Loucy (cell line): Measurements from ENCODE around the gene SRPK1.
"Not testable (repeated sequence)": the region's sequence is repeated elsewhere in the genome, so short reads cannot be mapped to it uniquely, and the experiment has no call there.

Source experiments
- H2AFZ ChIP-seq: fragments of 200-600 bp; sonication (generic); 2 replicates; pipeline ENCODE4 v1.6.0; 2016; ENCODE audit warnings: antibody characterized with exemption, mild to moderate bottlenecking, low read length, moderate library complexity
- H3F3A ChIP-seq: fragments of 200-600 bp; 2 replicates; pipeline ENCODE4 v1.6.0; 2016; ENCODE audit warnings: antibody characterized with exemption, low read depth, mild to moderate bottlenecking
- H3K27me3 ChIP-seq: fragments of 200-600 bp; sonication (generic); 2 replicates; pipeline ENCODE4 v1.6.1; 2014; ENCODE audit warnings: low read length, mild to moderate bottlenecking; ENCODE audit not compliant: insufficient read depth, poor library complexity, severe bottlenecking
- H3K36me3 ChIP-seq: fragments of 200-600 bp; sonication (generic); 2 replicates; pipeline ENCODE4 v1.6.1; 2016; ENCODE audit warnings: low read length; ENCODE audit not compliant: insufficient read depth
- H3K4me1 ChIP-seq: fragments of 200-600 bp; sonication (generic); 2 replicates; pipeline ENCODE4 v1.5.1; 2014; ENCODE audit warnings: low read length, mild to moderate bottlenecking; ENCODE audit not compliant: insufficient read depth, poor library complexity, severe bottlenecking
- H3K4me2 ChIP-seq: fragments of 200-600 bp; sonication (generic); 2 replicates; pipeline ENCODE4 v1.6.0; 2014; ENCODE audit warnings: antibody characterized with exemption, low read length, low read depth, mild to moderate bottlenecking; ENCODE audit not compliant: poor library complexity, severe bottlenecking
- H3K4me3 ChIP-seq: fragments of 200-600 bp; sonication (generic); 2 replicates; pipeline ENCODE4 v1.5.1; 2014; ENCODE audit warnings: low read length, mild to moderate bottlenecking, mixed read lengths; ENCODE audit not compliant: poor library complexity, severe bottlenecking
- H3K79me2 ChIP-seq: fragments of 200-600 bp; sonication (generic); 2 replicates; pipeline ENCODE4 v1.6.1; 2014; ENCODE audit warnings: low read length; ENCODE audit not compliant: insufficient read depth
- H3K9ac ChIP-seq: fragments of 200-600 bp; sonication (generic); 2 replicates; pipeline ENCODE4 v1.6.0; 2014; ENCODE audit warnings: mild to moderate bottlenecking, low read depth, low read length, moderate library complexity; ENCODE audit not compliant: poor library complexity, severe bottlenecking
- H3K9me2 ChIP-seq: fragments of 200-600 bp; sonication (generic); replicated peaks from 2 replicates; pipeline ENCODE4 v1.6.1; 2016; ENCODE audit warnings: low read depth, low read length, mixed read lengths
- H3K9me3 ChIP-seq: fragments of 200-600 bp; sonication (generic); 2 replicates; pipeline ENCODE4 v1.6.1; 2014; ENCODE audit warnings: mild to moderate bottlenecking, antibody characterized with exemption, low read length, low read depth; ENCODE audit not compliant: insufficient read depth
- H4K20me1 ChIP-seq: fragments of 200-600 bp; sonication (generic); 2 replicates; pipeline ENCODE4 v1.6.0; 2014; ENCODE audit warnings: antibody characterized with exemption, low read length, mild to moderate bottlenecking; ENCODE audit not compliant: insufficient read depth, poor library complexity, severe bottlenecking
- EZH2phosphoT487 ChIP-seq: fragments of 200-600 bp; IDR thresholded peaks from 2 replicates; pipeline ENCODE4 v1.6.1; 2018; ENCODE audit warnings: antibody characterized with exemption, mild to moderate bottlenecking, moderate library complexity, borderline replicate concordance
- TF ChIP-seq, protein P1 (sequence below): fragments of 200-600 bp; sonication (generic); conservative IDR thresholded peaks from 2 replicates; pipeline ENCODE4 v1.5.1; 2014; ENCODE audit warnings: mild to moderate bottlenecking, antibody characterized with exemption, low read length

The SRPK1 gene

DNA sequence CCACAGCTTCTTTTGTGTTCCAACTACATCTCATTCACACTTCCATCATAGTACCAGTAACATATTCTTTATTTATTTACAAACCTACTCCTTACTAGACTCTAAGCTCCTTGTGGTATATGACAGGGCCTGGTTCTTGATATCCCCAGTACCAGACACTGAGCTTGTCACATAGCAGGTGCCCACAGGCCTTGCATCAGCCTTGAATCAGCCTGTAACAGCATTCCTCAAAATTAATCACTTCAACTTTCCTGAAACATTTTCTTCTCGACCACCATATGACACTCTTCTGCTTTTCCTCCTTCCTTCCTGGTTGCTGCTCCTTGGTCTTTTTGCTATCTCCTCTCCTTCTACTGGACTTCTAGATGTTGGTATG is 24.7 kb upstream of the SRPK1 start:
- no peak overlapping the region for H2AFZ ChIP-seq
- TF ChIP-seq, protein P1, sequence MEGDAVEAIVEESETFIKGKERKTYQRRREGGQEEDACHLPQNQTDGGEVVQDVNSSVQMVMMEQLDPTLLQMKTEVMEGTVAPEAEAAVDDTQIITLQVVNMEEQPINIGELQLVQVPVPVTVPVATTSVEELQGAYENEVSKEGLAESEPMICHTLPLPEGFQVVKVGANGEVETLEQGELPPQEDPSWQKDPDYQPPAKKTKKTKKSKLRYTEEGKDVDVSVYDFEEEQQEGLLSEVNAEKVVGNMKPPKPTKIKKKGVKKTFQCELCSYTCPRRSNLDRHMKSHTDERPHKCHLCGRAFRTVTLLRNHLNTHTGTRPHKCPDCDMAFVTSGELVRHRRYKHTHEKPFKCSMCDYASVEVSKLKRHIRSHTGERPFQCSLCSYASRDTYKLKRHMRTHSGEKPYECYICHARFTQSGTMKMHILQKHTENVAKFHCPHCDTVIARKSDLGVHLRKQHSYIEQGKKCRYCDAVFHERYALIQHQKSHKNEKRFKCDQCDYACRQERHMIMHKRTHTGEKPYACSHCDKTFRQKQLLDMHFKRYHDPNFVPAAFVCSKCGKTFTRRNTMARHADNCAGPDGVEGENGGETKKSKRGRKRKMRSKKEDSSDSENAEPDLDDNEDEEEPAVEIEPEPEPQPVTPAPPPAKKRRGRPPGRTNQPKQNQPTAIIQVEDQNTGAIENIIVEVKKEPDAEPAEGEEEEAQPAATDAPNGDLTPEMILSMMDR: no peak
- no peak for TF ChIP-seq EZH2phosphoT487
- no peak overlapping the region for H3K4me2 ChIP-seq
- no peaks in the 10 kb centered on the region for H3K36me3 ChIP-seq
- H3K9ac ChIP-seq: no peak overlapping the region
- no peaks in the 10 kb centered on the region for H3K9me2 ChIP-seq
- H3K9me3 ChIP-seq: no peaks in the 10 kb centered on the region
- H3F3A ChIP-seq: no peaks in the 10 kb centered on the region
- H3K27me3 ChIP-seq: no peaks in the 10 kb centered on the region
- no peaks in the 10 kb centered on the region for H3K79me2 ChIP-seq
- no peak overlapping the region for H3K4me3 ChIP-seq
- H3K4me1 ChIP-seq: no peaks in the 10 kb centered on the region
- no peaks in the 10 kb centered on the region for H4K20me1 ChIP-seq

DNA sequence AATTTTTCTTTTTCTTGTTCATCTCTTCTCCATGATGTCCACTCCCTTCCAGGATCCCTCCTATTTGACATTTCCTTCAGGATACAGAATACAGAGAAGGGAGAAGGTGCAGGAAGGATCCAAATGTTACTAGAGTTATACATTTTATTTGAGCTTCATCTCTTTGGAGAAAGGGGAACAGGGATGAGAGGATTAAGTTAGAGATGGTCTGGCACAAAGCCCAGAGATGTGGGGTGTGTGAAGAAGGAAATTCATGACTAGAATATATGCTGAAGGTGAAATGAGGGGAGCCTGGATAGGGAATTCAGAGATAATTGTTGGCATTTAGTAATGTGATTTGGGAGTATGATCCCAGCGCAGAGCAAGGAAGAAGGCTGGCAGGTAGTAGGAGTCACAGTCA is 22.5 kb upstream of the SRPK1 start:
- Histone ChIP-seq H3K9me3 (no peaks in the 10 kb centered on the region; the same call in 1 of the 2 replicates), H3F3A (no peaks in the 10 kb centered on the region), H3K4me2 (no peak overlapping the region), H3K27me3 (no peaks in the 10 kb centered on the region), H3K79me2 (no peaks in the 10 kb centered on the region), H3K4me3 (no peak overlapping the region), H3K9me2 (no peaks in the 10 kb centered on the region), H4K20me1 (no peaks in the 10 kb centered on the region), H3K4me1 (no peaks in the 10 kb centered on the region), H3K36me3 (no peaks in the 10 kb centered on the region), H2AFZ (no peak overlapping the region), H3K9ac (no peak overlapping the region)
- TF ChIP-seq, protein P1: no peak
- no peak for TF ChIP-seq EZH2phosphoT487

DNA sequence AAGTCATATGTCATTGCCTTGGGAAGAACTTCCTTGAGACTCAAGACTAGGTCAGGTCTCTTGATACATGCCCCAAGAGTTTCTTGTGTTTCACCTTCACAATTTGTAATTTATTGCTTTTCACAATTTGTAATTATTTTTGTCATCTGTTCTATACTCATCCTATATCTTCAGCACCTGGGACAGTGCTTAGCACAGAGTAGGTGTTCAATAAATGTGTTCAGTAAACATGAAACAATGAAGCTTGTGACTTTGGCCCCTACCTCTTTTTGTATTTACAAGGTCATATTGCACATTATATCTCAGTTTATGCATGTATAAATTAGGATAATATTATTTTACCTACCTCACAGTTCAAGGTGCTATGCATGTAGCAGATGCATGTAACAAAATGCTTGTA is 21.5 kb upstream of the SRPK1 start:
- Histone ChIP-seq H3K9ac (no peak overlapping the region), H3K36me3 (no peaks in the 10 kb centered on the region), H3K9me2 (no peaks in the 10 kb centered on the region), H2AFZ (no peak overlapping the region), H4K20me1 (no peaks in the 10 kb centered on the region), H3F3A (no peaks in the 10 kb centered on the region), H3K4me2 (no peak overlapping the region), H3K79me2 (no peaks in the 10 kb centered on the region), H3K9me3 (no peaks in the 10 kb centered on the region; the same call in 1 of the 2 replicates), H3K27me3 (no peaks in the 10 kb centered on the region), H3K4me1 (no peaks in the 10 kb centered on the region), H3K4me3 (no peak overlapping the region)
- TF ChIP-seq EZH2phosphoT487: no peak
- TF ChIP-seq, protein P1: no peak

DNA sequence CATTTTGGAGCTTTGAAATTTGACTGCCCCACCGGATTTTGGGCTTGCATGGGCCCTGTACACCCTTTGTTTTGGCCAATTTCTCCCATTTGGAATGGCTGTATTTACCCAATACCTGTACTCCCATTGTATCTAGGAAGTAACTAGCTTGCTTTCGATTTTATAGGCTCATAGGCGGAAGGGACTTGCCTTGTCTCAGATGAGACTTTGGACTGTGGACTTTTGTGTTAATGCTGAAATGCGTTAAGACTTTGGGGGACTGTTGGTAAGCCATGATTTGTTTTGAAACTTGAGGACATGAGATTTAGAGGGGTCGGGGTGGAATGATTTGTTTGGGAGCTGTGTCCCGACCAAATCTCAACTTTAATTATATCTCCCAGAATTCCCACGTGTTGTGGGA is 20.3 kb upstream of the SRPK1 start:
- H3K4me1 ChIP-seq: not testable (repeated sequence)

DNA sequence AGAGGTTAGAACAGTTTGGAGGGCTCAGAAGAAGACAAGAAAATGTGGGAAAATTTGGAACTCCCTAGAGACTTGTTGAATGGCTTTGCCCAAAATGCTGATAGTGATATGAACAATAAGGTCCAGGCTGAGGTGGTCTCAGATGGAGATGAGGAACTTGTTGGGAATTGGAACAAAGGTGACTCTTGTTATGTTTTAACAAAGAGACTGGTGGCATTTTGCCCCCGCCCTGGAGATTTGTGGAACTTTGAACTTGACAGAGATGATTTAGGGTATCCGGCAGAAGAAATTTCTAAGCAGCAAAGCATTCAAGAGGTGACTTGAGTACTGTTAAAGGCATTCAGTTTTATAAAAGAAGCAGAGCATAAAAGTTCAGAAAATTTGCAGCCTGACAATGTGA is 19.1 kb upstream of the SRPK1 start:
- H3K4me2 ChIP-seq, H3K27me3 ChIP-seq, H3K36me3 ChIP-seq, H3K9me3 ChIP-seq, H3K4me1 ChIP-seq, H3K79me2 ChIP-seq, H3K9me2 ChIP-seq, H4K20me1 ChIP-seq, H3F3A ChIP-seq, H3K9ac ChIP-seq, H3K4me3 ChIP-seq, H2AFZ ChIP-seq: not testable (repeated sequence)

More for the DNA sequence above, 20.3 kb upstream of the SRPK1 start:
- H3K4me2 ChIP-seq, H3K79me2 ChIP-seq, H3K9me3 ChIP-seq, H2AFZ ChIP-seq, H3K9ac ChIP-seq, H4K20me1 ChIP-seq, H3K9me2 ChIP-seq, H3F3A ChIP-seq, H3K36me3 ChIP-seq, H3K4me3 ChIP-seq, H3K27me3 ChIP-seq: not testable (repeated sequence)
